ENCODE data around the gene ETV7.

ETV7 gene

DNA sequence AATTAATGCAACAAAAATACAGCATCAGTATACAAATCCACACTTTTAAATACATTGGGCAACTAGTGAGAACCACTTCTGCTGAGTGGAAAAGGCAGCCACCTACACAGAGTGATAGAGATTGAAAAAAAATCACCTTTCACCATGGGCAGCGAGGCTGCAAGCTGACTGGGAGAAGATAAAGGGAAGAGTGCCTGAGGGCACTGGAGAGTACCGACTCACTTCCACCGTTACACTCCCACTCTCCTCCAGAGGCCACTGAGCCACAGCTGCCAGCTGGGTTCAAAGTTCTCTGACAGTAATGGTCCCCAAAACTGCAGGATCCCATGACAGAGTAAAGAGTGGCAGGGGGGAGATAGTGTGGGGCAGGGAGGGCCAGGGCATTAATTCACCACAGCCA lies 31.1 kb upstream of the ETV7 start:
- TF ChIP-seq ZBTB7A (IDR thresholded peaks at IDR 0.05; ENCODE audit: low read depth) (no peak), TAF1 (IDR thresholded peaks at IDR 0.05; ENCODE audit: low read depth) (no peak), CEBPB (IDR thresholded peaks at IDR 0.05) (no peak)
- TF ChIP-seq, protein P1, sequence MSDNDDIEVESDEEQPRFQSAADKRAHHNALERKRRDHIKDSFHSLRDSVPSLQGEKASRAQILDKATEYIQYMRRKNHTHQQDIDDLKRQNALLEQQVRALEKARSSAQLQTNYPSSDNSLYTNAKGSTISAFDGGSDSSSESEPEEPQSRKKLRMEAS (IDR thresholded peaks at IDR 0.05): no peak

DNA sequence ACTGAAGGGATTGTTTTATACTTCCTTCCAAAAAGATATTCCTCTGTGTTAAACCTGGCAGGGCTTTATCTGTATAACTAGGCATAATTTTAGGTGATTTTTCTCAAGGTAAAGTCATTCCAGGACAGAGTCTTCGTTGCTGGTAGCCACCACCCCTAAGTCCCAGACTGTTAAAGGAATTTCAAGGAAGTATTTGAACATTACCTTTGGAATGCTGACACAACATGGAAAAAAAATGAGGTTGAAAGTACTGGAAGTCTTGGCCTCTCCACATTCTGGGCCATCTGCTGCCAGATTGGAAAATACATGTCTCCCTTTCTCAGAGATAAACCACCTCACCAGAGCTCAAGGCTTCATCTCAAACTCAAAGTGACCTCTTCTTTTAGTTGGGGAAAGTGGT lies 27.0 kb upstream of the ETV7 start:
- TF ChIP-seq EGR1 (IDR thresholded peaks at IDR 0.05) (no peak), CEBPB (IDR thresholded peaks at IDR 0.05) (no peak), EP300 (IDR thresholded peaks at IDR 0.05; ENCODE audit: borderline replicate concordance) (no peak), TCF12 (IDR thresholded peaks at IDR 0.05; ENCODE audit: low read depth) (no peak), FOXM1 (IDR thresholded peaks at IDR 0.05; ENCODE audit: borderline replicate concordance, low read depth) (no peak), ZBTB7A (IDR thresholded peaks at IDR 0.05; ENCODE audit: low read depth) (no peak), RAD21 (IDR thresholded peaks at IDR 0.05; ENCODE audit: low read depth) (no peak), TEAD4 (IDR thresholded peaks at IDR 0.05) (no peak), CREB1 (IDR thresholded peaks at IDR 0.05; ENCODE audit: low read depth) (no peak), TAF1 (IDR thresholded peaks at IDR 0.05; ENCODE audit: low read depth) (no peak), YY1 (IDR thresholded peaks at IDR 0.05; ENCODE audit: low read depth) (no peak), NFIC (IDR thresholded peaks at IDR 0.05) (no peak)
- TF ChIP-seq, protein P1 (IDR thresholded peaks at IDR 0.05): no peak
- TF ChIP-seq, protein P2, sequence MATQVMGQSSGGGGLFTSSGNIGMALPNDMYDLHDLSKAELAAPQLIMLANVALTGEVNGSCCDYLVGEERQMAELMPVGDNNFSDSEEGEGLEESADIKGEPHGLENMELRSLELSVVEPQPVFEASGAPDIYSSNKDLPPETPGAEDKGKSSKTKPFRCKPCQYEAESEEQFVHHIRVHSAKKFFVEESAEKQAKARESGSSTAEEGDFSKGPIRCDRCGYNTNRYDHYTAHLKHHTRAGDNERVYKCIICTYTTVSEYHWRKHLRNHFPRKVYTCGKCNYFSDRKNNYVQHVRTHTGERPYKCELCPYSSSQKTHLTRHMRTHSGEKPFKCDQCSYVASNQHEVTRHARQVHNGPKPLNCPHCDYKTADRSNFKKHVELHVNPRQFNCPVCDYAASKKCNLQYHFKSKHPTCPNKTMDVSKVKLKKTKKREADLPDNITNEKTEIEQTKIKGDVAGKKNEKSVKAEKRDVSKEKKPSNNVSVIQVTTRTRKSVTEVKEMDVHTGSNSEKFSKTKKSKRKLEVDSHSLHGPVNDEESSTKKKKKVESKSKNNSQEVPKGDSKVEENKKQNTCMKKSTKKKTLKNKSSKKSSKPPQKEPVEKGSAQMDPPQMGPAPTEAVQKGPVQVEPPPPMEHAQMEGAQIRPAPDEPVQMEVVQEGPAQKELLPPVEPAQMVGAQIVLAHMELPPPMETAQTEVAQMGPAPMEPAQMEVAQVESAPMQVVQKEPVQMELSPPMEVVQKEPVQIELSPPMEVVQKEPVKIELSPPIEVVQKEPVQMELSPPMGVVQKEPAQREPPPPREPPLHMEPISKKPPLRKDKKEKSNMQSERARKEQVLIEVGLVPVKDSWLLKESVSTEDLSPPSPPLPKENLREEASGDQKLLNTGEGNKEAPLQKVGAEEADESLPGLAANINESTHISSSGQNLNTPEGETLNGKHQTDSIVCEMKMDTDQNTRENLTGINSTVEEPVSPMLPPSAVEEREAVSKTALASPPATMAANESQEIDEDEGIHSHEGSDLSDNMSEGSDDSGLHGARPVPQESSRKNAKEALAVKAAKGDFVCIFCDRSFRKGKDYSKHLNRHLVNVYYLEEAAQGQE (IDR thresholded peaks at IDR 0.05; ENCODE audit: low read depth): no peak
- TF ChIP-seq, protein P3, sequence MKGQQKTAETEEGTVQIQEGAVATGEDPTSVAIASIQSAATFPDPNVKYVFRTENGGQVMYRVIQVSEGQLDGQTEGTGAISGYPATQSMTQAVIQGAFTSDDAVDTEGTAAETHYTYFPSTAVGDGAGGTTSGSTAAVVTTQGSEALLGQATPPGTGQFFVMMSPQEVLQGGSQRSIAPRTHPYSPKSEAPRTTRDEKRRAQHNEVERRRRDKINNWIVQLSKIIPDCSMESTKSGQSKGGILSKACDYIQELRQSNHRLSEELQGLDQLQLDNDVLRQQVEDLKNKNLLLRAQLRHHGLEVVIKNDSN (IDR thresholded peaks at IDR 0.05): no peak

DNA sequence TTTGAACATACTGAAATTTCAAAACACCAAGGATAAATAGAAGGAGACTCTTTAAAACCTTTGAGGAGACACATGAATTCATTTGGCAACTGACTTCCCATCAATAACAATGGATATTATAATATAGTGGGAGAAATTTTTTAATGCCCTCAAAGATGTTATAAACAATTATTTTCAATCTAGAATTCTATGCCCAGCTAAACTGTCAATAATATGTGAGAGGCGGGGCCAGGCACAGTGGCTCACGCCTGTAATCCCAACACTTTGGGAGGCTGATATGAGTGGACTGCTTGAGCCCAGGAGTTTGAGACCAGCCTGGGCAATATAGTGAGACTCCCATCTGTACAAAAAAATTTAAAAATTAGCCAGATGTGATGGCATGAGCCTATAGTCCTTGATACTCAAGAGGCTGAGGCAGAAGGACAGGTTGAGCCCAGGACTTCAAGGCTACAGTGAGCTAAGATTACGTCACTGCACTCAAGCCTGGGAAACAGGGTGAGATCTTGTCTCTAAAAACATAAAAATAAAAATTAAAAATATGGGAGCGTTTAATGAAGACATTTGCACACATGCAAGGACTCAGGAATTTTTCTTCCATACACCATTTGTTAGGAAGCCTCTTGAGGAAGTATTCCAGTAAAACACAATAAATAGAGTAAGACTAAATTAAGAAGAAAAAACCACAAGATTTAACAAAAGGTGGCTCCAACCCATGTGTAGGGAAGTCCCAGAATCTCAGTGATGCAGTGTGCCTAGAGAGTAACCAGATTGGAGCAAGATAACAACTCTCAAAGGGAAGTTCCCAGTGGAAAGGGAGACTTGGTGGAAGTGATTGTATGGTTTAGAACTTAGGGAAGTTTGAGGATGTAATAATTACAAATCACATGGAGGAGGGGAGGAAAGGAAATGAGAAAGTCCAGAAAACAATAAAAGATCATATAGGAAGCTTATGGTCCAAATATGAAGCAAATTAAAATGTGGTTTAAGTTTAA lies 26.3 kb upstream of the ETV7 start:
- TF ChIP-seq EGR1 (IDR thresholded peaks at IDR 0.05) (no peak), YY1 (IDR thresholded peaks at IDR 0.05; ENCODE audit: low read depth) (no peak), TEAD4 (IDR thresholded peaks at IDR 0.05) (no peak)

DNA sequence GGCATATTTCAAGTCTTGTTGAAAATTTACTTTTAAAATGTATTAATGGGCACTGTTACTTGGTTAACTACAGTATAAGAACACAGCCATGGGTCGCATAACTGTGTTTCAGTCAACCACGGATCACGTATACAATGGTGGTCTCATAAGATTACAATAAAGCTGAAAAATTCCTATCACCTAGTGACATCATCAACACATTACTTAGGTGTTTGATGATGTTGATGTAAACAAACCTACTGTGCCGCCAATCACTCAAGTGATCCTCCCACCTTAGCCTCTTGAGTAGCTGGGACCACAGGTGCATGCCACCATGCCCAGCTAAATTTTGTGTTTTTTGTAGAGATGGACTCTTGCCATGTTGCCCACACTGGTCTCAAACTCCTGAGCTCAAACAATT lies 16.7 kb upstream of the ETV7 start:
- TF ChIP-seq, protein P1 (IDR thresholded peaks at IDR 0.05): no peak
- TF ChIP-seq ZBTB7A (IDR thresholded peaks at IDR 0.05; ENCODE audit: low read depth) (no peak), TCF12 (IDR thresholded peaks at IDR 0.05; ENCODE audit: low read depth) (no peak), CEBPB (IDR thresholded peaks at IDR 0.05) (no peak), YY1 (IDR thresholded peaks at IDR 0.05; ENCODE audit: low read depth) (no peak), FOXM1 (IDR thresholded peaks at IDR 0.05; ENCODE audit: borderline replicate concordance, low read depth) (no peak), NFIC (IDR thresholded peaks at IDR 0.05) (no peak), EP300 (IDR thresholded peaks at IDR 0.05; ENCODE audit: borderline replicate concordance) (no peak), EGR1 (IDR thresholded peaks at IDR 0.05) (no peak), TAF1 (IDR thresholded peaks at IDR 0.05; ENCODE audit: low read depth) (no peak)
- TF ChIP-seq, protein P2 (IDR thresholded peaks at IDR 0.05; ENCODE audit: low read depth): no peak

DNA sequence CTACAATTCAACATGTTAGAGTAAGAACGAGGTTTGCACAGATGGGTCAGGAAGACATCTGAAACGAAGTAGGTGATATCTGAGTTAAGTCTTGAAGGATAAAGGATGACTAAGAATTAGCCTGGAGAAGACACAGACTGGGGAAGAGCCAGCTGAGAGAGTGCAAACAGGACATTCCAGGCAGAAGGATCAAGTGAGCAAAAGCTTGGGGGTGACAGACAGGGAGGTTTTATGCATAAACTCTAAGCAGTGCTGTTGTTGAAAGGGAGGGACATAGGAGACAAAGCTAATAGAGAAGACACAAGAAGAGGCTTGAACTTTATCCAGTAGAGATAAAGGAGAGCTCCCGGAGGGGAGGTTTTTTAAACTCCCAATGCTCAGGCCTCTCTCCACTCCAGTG lies 15.0 kb upstream of the ETV7 start:
- TF ChIP-seq CEBPB (IDR thresholded peaks at IDR 0.05) (no peak), ZBTB7A (IDR thresholded peaks at IDR 0.05; ENCODE audit: low read depth) (no peak), YY1 (IDR thresholded peaks at IDR 0.05; ENCODE audit: low read depth) (no peak), TCF12 (IDR thresholded peaks at IDR 0.05; ENCODE audit: low read depth) (no peak), TEAD4 (IDR thresholded peaks at IDR 0.05) (no peak)
- TF ChIP-seq, protein P2 (IDR thresholded peaks at IDR 0.05; ENCODE audit: low read depth): no peak
- TF ChIP-seq, protein P1 (IDR thresholded peaks at IDR 0.05): no peak
- TF ChIP-seq, protein P3 (IDR thresholded peaks at IDR 0.05): no peak
